GM21528 (cell line): Measurements from ENCODE around the gene PTPRD.
A peak's percentile ranks its signal among the peaks of the same experiment; 100 is the strongest.

Experiments used
- ATAC-seq: cut with Tn5 transposase; IDR thresholded peaks from one replicate; pipeline ENCODE4 v1.9.1; 2021; ENCODE audit warnings: mild to moderate bottlenecking, moderate library complexity; ENCODE audit not compliant: unreplicated experiment, low FRiP score

The PTPRD gene

DNA sequence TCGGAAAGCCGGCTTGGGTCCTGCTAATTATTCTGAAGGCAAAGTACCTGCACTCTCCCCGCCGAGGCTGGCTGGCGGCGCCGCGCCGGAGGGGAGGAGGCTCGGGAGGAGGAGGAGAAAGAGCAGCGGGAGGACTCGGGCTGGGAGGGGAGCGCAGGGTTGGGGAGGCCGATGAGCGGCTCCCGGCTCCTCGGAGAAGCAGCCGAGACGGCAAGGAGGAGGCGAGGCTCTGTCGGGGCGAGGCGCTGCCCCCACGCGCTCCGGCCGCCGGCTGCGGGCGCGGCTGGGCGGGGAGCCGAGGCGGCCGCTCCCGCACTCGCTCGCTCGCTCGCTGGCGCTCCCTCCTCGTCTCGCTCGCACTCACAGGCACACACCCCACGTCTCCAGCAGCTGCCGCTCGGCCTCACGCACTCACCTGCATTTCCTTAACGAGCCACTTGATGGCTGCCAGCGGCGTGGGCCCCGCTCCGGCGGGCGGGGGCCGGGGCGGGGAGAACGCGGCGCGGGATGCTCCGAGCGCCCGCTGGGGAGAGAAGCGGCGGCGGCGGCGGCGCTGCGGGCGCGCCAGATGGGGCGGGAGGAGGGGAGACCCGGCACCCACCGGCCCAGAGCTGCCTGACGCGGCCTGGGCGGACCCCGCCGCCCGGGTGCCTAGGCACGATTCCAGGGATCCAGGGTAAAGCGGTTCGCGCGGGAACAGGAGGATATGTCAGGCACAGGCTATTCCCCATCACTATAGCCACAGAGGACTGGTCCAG lies at the start of gene PTPRD:
PTPRD (minus strand) TSS at position 362 of the 758 bp plus-strand sequence.
- ATAC-seq, result peak; percentile 97

DNA sequence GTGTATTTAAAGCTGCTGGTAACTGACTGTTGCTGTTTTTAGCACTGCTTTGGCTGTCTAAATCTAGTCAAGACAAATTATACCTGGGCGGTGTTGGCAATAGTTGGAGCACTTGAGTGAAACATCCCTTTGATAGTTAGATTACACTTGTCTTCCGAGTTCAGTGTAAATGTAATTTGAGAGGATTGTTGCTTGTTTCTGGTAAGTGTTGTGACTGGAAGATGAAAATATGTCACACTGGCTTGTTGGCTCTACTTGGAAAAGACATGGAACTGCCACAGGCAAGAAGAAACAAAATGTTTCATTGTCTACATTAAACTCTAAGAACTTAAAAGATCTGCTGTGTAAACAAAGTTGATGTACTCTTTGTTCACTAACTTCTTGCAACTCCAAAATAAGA lies 49.2 kb upstream of the PTPRD start:
- ATAC-seq, result no peak

DNA sequence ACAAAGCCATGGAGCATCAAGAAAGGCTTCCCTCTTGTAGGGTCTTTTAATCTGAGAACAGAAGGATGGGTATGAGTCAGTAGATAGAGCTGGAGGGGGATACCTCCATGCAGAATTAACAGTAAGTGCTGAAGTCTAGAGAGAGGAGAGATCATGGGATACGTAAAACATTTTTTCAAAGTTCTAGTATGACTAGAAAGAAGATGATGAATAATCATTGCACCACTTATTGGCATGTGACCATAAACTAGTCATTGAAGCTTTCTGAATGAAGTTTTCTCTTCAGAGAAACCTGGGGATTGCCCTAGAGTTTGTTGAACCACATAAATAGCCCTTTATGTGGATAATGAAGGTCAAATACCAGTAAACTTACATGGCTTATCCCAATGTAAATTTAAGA lies 48.6 kb upstream of the PTPRD start:
- no peak for ATAC-seq

DNA sequence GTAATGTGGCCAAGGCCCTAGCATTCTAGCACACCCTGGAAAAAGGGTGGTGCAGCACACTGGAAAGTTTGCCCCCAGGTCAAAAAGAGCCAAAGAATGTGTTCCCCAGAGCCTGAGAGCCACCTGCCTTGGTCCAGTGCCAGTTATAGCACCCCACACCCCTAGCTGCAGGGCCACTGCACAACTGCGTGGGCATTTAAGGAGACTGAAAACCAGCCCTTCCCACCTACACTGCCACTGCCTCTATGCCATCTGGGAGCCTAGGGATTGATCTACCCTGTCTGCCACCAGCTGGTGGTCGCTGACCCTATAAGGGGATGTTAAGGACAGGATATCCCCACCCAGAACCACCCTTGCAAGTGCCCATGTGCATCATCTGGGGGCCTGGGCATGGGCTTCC lies 38.2 kb upstream of the PTPRD start:
- ATAC-seq, result no peak

DNA sequence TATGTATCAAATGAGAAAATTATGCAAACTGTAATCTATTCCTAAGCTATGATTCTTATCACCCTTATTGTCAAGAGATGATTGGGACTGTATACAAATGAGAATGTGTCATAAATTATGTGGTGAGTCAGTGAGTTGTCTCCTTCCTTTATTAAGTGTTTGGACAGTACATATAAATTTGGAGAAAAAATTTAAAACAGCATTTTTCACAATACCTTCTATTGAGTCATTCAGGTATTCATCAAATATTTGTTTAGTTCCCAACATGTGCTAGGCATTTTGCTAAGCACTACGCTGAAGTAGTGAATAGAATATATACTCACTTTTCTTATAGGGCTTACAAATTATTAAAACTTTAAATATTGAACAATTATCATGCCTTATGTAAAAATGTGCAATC lies 36.3 kb upstream of the PTPRD start:
- no peak for ATAC-seq

DNA sequence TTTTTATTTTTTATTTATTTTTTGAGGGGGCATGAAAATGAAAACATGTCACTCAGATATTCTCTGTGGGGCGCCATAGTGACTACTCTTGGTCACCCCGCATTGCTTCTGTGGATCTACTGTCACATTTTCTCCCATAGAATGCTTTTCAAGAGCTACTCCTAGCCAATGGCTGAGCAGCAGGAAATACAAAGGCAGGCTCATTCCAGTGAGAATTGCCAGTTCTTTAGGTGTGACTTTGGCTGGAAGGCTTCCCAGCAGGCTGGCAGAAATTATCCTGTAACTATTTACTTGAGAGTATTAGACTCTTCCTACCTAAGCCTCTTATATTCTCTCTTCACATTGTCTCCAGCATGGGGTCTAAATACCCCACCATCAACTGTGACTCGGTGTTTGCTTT lies 21.0 kb upstream of the PTPRD start:
- no peak for ATAC-seq

DNA sequence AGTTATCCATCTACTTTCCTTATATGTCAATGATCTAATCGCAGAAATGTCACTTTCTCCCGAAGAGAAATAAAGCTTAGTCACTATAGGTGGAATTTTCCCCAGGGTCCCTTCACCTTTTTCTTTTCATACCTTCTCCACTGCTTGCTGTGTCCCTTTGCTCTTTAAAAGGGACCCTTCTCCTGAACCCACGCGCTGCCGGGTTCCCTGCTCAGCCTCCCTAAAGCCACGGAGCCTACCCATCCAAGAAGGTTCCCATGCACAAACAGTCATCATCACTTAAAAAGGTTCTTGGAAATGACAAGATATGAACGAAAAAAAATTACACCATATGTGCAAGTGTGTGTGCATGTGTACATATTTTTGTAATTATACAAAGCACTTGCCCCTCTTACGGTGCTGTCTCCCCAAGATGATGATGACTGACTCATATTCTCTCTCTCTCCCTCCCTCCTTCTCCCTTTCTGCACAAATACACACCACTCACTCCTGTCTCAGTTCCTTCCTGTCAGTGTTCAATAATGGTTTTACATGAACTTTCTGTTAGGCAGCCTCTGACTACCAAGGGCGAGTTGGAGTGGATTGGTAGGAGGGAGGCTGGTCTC lies 1.5 kb upstream of the PTPRD start:
- no peak for ATAC-seq

DNA sequence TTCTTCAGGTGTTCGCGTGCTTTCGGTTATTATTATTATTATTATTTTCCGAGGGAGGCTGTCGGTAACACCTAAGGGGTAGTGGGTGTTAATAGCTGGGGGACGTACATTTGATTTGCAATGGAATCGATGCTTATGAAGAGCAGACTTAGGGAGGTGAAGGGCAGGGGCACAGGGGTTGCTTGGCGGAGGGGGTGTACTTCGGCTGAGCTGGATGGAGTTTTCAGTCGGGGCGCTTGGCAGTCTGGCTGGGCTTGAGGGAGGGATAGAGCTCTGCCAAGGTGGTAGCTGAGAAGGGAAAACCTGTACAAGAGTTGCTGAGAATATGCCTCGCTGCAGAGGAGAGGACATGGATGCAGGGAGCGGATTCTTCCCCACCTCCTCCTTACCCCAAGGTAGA lies 617 bp upstream of the PTPRD start:
- no peak for ATAC-seq

DNA sequence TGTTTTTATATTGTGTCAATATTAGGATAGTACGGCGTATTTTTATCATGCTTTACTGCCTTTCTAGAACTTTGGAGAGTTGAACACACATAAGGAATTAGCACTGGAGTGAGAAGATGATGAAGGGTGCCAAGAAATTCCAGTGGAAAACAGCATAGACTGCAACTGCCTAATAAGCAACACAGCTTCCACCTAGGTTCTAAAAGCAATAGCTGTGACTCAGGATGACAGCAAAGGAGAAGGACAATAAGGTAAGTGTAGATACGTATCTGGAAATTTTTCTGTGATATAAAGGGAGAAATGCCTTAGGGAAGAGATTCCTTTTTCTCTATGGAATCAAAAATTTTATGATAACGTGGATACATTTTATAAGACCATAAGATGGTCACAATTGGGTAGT lies 7.4 kb downstream of the PTPRD start:
- no peak for ATAC-seq

DNA sequence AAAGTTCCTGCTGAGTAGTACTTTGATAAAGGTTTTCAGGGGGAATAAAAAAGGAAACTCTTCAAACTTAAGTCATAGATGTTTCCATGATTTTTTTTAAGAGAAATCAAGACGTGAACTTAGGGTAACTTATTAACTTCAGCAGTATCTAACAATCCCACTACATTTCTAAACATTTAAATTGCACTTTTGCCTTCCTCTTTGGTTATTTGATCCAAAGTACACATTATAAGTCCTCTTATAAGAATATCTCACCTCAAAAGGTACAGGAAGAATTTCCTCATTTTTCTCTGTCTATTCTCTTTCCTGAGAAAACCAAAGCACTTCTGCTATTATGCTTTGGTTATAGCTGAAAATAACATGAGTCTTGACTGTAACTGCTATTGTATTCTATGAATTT lies 7.9 kb downstream of the PTPRD start:
- no peak for ATAC-seq

DNA sequence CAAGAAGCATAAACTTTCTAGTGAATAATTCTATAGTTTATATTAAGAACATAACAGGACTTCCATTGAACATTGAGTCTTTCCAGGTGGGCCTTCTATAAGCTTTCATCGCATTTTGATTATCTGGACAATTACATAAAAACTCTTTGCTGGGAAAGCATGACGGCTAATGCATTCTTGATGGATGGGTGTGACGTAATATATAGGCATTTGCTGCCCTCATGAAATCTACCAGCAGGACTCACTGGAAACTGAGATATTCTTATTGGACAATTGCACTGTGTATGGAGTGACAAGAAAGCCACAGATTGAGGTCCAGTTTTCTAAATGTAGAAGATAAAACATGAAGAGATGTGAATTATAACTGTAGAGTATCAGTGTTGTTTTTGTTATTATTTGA lies 15.0 kb downstream of the PTPRD start:
- ATAC-seq, result no peak

DNA sequence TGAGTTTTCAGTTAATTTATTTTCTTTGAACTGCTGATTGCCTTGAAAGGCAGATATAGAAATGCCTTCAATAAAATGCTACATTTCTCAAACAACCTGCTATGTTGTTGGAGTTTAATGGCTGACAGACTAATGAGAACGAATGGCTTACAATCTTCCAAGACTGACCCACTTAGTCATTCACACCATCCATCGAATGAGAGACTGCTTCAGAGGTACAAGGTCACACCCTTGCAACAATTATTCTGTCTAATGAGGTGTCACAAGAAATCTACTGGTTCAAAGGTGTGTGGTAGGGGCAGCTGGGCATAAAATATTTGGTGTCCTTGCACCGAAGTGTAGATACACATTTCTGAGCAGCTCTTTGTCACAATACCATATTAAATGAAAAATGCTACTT lies 18.3 kb downstream of the PTPRD start:
- ATAC-seq, result no peak

DNA sequence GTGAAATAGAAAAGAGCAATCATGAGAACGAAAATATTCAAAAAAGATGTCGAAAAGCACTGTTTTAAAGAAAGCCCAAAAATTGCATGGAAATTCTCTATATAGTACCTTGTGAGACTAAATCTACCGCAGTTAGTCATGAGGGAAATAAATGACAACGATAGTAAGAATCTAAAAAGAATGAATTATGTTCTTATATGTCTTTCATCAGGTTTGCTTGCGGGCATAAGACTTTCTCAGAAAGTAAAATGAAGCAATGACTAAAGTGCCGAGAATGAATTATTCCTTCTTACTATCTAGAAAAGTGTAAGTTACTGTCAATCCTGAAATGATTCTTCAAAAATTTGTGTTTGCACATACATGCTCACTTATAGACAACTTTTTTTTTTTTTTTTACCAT lies 26.4 kb downstream of the PTPRD start:
- no peak for ATAC-seq

DNA sequence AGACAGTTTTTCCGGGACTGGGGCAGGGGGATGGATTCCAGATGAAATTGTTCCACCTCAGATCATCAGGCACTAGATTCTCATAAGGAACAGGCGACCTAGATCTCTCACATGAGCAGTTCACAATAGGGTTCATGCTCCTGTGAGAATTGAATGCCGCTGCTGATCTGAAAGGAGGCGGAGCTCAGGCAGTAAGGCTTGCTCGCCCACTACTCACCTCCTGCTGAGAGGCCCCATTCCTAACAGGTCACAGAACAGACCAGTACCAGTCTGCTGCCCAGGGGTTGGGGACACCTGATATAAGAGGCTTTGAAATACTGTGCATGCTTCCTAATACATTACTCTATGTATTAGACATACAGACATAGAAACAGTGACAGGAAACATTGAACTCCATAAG lies 41.1 kb downstream of the PTPRD start:
- no peak for ATAC-seq

DNA sequence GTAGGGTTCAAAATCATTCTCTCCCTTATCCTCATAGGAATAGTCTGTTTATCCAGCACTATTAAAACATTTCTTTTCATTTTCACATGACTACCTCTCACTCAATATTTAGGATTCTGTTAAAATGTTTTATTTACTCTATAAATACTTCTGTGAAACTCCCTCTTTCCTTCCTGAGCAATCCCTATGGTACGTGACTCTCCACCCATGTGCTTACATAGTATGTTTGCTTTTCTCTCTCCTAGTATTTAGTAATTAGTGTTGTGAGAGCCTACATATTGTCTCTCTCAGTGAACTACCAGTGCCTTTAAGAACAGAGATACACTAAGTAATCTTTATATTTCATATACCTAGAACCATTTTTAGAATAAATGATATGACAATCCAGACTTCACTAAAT lies 46.0 kb downstream of the PTPRD start:
- no peak for ATAC-seq

DNA sequence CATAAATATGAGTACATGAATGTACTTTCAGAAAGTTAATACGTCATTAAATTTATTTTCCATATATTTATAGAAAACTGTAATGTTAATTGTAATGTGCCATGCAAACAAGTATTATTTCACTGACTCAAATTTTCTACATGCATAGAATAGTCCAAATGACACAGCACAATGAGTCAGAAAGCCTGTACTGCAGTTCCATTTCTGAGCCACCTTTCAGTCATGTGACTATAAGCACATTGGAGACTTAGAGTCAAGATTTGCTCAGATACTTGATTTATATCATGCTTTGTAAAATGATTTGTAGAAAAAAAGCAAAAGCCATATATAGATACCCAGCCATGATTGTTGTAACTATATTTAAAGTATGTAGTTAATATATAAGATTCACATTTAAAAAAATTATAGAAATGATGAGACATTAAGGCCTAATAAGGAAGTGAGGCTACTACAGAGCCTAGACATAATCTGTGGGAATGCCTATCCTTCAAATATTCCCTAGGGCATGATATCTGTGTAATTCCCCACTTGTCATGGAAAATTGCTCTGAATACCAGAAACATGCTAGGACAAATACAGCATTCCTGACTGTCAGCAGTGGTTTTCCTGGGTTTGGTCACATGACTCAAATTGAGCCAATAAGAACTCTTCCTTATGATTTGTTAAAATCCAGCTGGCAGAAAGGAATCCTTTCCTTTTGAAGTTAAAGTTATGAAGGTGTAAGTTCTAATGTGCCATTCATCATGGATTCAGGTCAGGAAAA lies 50.0 kb downstream of the PTPRD start:
- no peak for ATAC-seq

DNA sequence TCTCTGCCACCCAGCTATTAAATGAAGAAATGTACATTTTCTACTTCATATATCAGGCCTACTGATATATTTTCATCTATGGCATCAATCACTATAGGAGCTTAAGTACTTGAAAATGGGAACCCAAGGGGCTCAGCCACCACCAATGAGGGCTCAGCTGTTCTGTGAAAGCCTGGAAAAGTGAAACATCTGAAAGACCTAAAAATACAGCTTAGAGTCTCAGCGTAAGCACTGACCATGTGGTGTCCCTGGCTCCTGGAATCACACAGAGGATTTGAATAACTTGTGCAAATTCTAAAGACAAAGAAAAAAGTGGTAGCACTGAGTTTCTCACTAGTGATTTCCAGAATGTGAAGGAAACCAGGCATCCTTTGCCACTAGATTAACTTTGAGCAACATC lies 64.5 kb downstream of the PTPRD start:
- ATAC-seq, result no peak

DNA sequence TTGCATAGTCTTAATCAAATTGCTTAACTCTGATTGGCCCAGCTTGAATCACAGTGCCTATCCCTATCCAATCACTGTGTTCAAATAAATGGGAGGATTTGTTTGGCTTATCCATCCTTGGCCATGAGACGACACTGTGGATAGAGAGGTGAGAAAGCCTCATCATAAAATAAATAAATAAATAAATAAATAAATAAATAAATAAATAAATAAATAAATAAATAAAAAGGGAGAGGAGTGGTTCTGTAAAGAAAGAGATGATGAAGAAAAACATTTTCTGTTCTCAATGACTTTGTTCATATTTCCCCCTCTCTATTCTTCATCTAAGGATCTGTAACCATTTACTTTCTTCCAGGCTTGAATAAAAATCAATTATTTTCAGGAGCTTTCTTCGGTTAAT lies 74.7 kb downstream of the PTPRD start:
- ATAC-seq, result no peak

DNA sequence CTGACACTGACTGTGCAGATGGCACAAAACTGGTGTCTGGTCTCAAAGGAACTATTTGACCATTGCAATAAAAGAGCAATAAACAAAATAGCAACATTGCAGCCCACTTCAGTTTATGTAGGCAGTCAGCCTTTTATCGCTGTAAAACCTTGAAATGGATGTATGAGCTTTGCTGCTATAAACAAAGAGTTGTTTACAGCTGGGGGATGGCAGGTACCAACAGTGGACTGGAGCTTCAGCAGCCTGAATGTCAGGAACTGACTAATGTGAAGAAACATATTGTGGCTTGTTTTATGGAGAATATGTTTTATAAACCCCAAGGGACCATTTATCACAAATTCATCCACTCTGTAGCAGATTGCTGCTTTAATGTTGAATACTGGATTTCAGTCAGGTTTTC lies 78.0 kb downstream of the PTPRD start:
- ATAC-seq, result no peak

DNA sequence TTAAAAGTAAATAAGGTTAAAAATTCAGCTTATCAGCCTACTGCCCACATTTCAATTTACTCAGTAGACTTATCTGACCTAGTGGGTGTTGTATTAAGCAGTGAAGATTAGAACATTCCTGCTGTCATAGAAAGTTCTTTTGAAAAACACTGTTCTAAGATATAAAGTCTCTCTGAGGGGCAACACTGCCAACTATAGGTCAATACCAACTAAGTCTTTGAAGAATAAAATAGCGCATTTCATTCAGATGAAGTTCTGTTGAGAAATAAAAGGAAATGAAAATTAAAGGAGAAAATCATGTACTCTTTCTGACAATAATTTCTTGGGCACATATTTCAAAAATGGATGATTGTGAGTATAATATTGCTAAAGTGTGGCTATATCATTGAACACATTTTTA lies 86.8 kb downstream of the PTPRD start:
- no peak for ATAC-seq

DNA sequence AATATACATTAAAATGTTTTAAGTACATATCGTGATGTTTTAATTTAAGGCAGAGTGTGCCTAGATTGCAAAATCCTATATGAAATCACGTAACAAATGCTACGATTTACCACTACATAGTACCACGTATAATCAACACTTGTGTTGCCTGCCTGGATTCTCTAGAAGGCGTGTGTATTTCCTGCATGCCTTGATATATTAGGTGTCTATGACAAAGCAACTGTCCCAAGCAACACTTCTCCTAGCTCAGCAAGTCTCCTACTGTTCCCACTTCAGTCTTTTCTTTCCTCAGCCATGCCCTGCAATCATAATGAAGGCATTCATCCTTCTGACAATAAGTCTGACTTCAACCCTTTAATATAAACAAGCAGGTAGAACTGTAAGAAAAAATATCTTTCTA lies 89.6 kb downstream of the PTPRD start:
- no peak for ATAC-seq

DNA sequence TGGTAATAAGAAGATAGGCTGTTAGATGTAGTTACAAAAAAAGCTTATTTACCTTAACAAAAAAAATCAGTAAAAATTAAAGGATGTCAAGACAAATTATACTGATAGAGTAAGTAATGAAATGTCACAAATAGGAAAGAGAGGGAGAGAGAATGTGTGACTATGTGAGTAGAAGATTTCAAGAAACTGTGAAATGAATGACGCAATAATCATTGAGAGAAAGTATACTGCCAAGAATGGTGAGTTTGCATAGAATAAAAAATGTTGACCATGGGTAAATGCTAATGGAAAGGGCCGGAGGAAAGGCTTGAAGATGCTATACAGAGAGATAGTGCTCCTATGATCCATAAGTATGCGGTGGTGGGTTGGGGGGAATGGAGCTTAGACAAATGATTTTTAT lies 100.7 kb downstream of the PTPRD start:
- ATAC-seq, result no peak
